Measurements from ENCODE around the gene GMPS. TPM values are rescaled to one million over a fixed set of nuclear protein-coding genes. Genes with fewer than 3 reads are reported as not detected.

GMPS gene
- total RNA-seq, 1 experiment from 2014 or later = 119 TPM

DNA sequence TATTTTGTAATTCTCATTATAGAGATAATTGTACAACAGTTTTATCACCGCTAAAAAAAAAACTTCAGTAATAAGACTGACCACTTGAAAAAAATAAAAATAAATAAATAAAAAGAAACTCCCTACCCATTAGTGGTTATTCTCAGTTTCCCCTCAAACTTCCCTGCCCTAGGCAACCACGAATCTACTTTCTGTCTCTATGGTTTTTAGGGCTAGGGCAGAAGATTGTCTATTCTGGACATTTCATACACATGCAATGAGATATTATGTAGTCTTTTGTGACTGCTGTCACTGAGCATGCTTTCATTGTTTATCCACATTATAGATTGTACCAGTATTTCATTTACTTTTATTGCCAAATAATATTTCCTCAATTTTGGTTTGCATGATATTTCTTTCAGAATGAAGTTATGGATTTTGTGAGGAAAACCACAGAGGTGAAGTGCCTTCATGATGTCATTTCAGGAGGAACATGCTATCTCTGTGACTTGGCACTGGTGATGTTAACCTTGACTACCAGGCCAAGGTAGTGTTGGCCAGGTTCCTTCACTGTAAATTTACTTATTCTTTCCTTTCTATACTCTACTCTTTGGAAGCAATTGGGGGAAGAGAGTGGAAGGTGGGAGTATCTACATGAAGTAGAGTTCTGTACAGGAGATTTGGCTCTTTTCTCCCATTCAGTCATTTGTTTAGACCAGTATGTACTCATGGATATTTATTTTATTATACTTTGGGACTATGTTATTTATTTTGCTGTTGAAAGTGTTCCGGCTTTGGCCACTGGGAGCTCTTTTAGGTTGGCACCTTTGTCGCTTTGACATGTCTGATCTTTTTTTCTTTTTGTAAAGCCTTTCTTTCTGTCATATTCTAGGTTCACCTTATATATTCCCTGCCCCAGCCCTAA, 86.3 kb downstream of the GMPS start (continued):
- no peak for TF ChIP-seq JUND (IDR thresholded peaks at IDR 0.05)
- TF ChIP-seq ELF1 (IDR thresholded peaks at IDR 0.05; ENCODE audit: borderline replicate concordance, low read depth) = no peak
- TF ChIP-seq, protein P1, sequence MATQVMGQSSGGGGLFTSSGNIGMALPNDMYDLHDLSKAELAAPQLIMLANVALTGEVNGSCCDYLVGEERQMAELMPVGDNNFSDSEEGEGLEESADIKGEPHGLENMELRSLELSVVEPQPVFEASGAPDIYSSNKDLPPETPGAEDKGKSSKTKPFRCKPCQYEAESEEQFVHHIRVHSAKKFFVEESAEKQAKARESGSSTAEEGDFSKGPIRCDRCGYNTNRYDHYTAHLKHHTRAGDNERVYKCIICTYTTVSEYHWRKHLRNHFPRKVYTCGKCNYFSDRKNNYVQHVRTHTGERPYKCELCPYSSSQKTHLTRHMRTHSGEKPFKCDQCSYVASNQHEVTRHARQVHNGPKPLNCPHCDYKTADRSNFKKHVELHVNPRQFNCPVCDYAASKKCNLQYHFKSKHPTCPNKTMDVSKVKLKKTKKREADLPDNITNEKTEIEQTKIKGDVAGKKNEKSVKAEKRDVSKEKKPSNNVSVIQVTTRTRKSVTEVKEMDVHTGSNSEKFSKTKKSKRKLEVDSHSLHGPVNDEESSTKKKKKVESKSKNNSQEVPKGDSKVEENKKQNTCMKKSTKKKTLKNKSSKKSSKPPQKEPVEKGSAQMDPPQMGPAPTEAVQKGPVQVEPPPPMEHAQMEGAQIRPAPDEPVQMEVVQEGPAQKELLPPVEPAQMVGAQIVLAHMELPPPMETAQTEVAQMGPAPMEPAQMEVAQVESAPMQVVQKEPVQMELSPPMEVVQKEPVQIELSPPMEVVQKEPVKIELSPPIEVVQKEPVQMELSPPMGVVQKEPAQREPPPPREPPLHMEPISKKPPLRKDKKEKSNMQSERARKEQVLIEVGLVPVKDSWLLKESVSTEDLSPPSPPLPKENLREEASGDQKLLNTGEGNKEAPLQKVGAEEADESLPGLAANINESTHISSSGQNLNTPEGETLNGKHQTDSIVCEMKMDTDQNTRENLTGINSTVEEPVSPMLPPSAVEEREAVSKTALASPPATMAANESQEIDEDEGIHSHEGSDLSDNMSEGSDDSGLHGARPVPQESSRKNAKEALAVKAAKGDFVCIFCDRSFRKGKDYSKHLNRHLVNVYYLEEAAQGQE (IDR thresholded peaks at IDR 0.05; ENCODE audit: low read depth) = no peak
- TF ChIP-seq, protein P2, sequence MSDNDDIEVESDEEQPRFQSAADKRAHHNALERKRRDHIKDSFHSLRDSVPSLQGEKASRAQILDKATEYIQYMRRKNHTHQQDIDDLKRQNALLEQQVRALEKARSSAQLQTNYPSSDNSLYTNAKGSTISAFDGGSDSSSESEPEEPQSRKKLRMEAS (IDR thresholded peaks at IDR 0.05) = no peak

DNA sequence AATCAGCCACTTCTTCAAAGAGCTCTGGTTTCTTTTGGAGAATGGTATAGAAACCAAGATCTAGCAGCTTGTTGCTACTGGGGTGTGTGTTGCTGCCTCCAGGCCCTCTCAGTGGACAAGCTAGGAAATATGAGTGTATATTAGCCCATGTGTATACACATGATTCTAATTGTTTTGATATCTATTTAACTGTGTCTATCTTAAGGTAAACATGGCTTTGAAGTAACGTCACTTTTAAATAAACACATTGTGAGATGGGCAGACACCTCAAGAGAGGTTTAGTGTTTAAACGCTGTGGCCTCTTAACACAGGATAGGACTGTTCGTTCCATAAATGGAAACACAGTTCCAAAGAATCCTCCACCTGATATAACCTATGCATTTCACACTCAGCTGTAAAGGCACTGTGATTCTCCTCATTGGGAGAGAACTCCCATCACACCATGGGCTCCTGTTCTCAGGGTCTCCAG, 87.0 kb downstream of the GMPS start:
- intact Hi-C loops (cut with micrococcal nuclease) = no loop called here
- no peaks in the 10 kb centered on the region for H3K9me3 ChIP-seq (ENCODE audit: control insufficient read depth in 1 of 2, insufficient read depth in 1 of 2, low read depth in 1 of 2, low read length in 2 of 2)
- H3K36me3 ChIP-seq (ENCODE audit: control insufficient read depth in 1 of 2, insufficient read depth in 2 of 2, low read length in 2 of 2) = no peaks in the 10 kb centered on the region
- TF ChIP-seq SP1 (IDR thresholded peaks at IDR 0.05; ENCODE audit: low read depth) (no peak), ZFX (IDR thresholded peaks at IDR 0.05) (no peak), POLR2A (IDR thresholded peaks at IDR 0.05; ENCODE audit: borderline replicate concordance, extremely low read depth, insufficient read depth, insufficient read length) (no peak)
- TF ChIP-seq, protein P3, sequence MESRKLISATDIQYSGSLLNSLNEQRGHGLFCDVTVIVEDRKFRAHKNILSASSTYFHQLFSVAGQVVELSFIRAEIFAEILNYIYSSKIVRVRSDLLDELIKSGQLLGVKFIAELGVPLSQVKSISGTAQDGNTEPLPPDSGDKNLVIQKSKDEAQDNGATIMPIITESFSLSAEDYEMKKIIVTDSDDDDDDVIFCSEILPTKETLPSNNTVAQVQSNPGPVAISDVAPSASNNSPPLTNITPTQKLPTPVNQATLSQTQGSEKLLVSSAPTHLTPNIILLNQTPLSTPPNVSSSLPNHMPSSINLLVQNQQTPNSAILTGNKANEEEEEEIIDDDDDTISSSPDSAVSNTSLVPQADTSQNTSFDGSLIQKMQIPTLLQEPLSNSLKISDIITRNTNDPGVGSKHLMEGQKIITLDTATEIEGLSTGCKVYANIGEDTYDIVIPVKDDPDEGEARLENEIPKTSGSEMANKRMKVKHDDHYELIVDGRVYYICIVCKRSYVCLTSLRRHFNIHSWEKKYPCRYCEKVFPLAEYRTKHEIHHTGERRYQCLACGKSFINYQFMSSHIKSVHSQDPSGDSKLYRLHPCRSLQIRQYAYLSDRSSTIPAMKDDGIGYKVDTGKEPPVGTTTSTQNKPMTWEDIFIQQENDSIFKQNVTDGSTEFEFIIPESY (IDR thresholded peaks at IDR 0.05; ENCODE audit: extremely low read depth, insufficient replicate concordance, low read length) = no peak
- TF ChIP-seq, protein P1 (IDR thresholded peaks at IDR 0.05; ENCODE audit: low read depth) = no peak
- H3K79me2 ChIP-seq (ENCODE audit: insufficient read depth, low read length) = no peaks in the 10 kb centered on the region
- no peaks in the 10 kb centered on the region for H3K4me1 ChIP-seq (ENCODE audit: control insufficient read depth in 1 of 2, insufficient read depth in 2 of 2, low read length in 2 of 2)
- no peak for DNase-seq (ENCODE audit: low read depth, low spot score)
- H3K4me2 ChIP-seq (ENCODE audit: low read length) = no peak overlapping the region
- H3K27ac ChIP-seq (ENCODE audit: low read depth, low read length) = no peak overlapping the region
- BruUV-seq (replicated peaks) = no TSS peak
- no peak overlapping the region for H2AFZ ChIP-seq (ENCODE audit: low read depth, low read length, poor library complexity, severe bottlenecking)
- no peaks in the 10 kb centered on the region for H4K20me1 ChIP-seq (ENCODE audit: insufficient read depth)
- no peak for ATAC-seq
- ChIA-PET RAD21 (ENCODE audit: low non-redundant PET in 1 of 2, low total read pairs in 2 of 2, uncharacterized antibody in 2 of 2, unreplicated experiment in 2 of 2) (no interaction called here), CTCF (interaction anchor here (1.0 kb wide), 1 partner anchor 20 kb away, joined by 3 read pairs; no protein-coding TSS in a partner anchor), POLR2A (no interaction called here)
- no peak overlapping the region for H3K4me3 ChIP-seq (replicated peaks in 1 of 2; ENCODE audit: low read depth in 1 of 2, low read length in 2 of 2)
- H3K9ac ChIP-seq (ENCODE audit: low read length) = no peak overlapping the region
- H3K27me3 ChIP-seq (ENCODE audit: insufficient read depth, low read length) = no peaks in the 10 kb centered on the region
- H3K9me2 ChIP-seq (ENCODE audit: insufficient read depth) = no peaks in the 10 kb centered on the region
